Sigmoid colon (tissue), 4 donors: ENCODE results near the gene C8G.

Experiments used
- EP300 ChIP-seq, 4 donors: sonication (generic); formaldehyde crosslinking; IDR thresholded peaks; one replicate each; pipeline ENCODE4 v1.6.1; 2017; ENCODE audit warnings: antibody characterized with exemption in 4 of 4
- POLR2A ChIP-seq, 2 donors: fragments of 450-650 bp; IDR thresholded peaks; one replicate each; pipeline ENCODE4 v1.6.1; 2016; ENCODE audit warnings: antibody characterized with exemption in 2 of 2, mild to moderate bottlenecking in 2 of 2, moderate library complexity in 2 of 2
- TF ChIP-seq, protein P1 (sequence below), 4 experiments: fragments of 450-650 bp in 3 of 4; fragments of 200-600 bp in 1 of 4; IDR thresholded peaks; one replicate each; pipeline ENCODE4 v1.5.1; 2016 to 2019; ENCODE audit warnings: antibody characterized with exemption in 4 of 4, mild to moderate bottlenecking in 3 of 4, moderate library complexity in 2 of 4

DNA sequence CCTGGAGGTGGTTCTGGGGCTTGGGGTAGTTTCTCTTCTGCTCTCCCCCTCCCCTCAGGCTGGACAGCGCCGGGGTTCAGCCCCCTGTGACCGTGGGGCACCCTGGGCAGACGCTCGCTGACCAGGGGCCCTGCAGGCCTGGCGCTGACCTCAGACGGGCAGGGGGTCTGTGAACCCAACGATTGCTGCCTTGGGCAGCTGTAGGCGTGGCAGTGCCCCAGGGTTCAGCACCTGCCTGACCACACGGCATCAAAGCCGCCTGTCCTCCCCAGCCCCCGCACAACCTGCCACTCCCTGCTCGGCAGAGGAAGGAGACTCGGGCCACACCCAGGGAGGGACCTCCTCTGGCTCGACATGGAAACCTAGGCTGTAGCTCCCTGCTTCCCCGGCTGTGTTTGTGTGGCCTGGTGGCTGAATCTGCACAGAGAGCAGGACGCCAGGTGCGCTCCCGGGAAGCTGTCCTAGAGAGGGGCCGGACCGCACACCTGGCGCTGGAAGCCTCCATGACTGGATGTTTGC, 19.2 kb downstream of the C8G start:
- TF ChIP-seq, protein P1, sequence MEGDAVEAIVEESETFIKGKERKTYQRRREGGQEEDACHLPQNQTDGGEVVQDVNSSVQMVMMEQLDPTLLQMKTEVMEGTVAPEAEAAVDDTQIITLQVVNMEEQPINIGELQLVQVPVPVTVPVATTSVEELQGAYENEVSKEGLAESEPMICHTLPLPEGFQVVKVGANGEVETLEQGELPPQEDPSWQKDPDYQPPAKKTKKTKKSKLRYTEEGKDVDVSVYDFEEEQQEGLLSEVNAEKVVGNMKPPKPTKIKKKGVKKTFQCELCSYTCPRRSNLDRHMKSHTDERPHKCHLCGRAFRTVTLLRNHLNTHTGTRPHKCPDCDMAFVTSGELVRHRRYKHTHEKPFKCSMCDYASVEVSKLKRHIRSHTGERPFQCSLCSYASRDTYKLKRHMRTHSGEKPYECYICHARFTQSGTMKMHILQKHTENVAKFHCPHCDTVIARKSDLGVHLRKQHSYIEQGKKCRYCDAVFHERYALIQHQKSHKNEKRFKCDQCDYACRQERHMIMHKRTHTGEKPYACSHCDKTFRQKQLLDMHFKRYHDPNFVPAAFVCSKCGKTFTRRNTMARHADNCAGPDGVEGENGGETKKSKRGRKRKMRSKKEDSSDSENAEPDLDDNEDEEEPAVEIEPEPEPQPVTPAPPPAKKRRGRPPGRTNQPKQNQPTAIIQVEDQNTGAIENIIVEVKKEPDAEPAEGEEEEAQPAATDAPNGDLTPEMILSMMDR (IDR thresholded peaks at IDR 0.05), result no peak
- no peak for TF ChIP-seq POLR2A (IDR thresholded peaks at IDR 0.05)
- TF ChIP-seq EP300 (IDR thresholded peaks at IDR 0.05), result no peak
